Measurements from ENCODE around the gene TLE6. TPM values are rescaled to one million over a fixed set of nuclear protein-coding genes. Genes with fewer than 3 reads are reported as not detected.

TLE6 gene
- total RNA-seq, 1 donor from 2014 or later = not detected

- Histone ChIP-seq H3K27me3 (ENCODE audit: control insufficient read depth, insufficient read depth, low read length) (peaks cover 11% of the 10 kb centered on the region), H3K4me3 (ENCODE audit: low read depth, low read length) (no peak overlapping the region), H3K36me3 (ENCODE audit: control insufficient read depth, insufficient read depth, low read length) (no peaks in the 10 kb centered on the region)
- FAIRE-seq = no peak
- no peak for TF ChIP-seq CTCF (IDR thresholded peaks at IDR 0.05; ENCODE audit: insufficient read depth, low read length, severe bottlenecking)
- no peak for DNase-seq (ENCODE audit: low read depth)
Observed at GRCh38 chr19:3027981-3028304, 50.6 kb downstream of the TLE6 start.

- TF ChIP-seq CTCF (IDR thresholded peaks at IDR 0.05; ENCODE audit: insufficient read depth, low read length, severe bottlenecking) = no peak
- no peaks in the 10 kb centered on the region for H3K36me3 ChIP-seq (ENCODE audit: control insufficient read depth, insufficient read depth, low read length)
- H3K27me3 ChIP-seq (ENCODE audit: control insufficient read depth, insufficient read depth, low read length) = peaks cover 11% of the 10 kb centered on the region
- DNase-seq (ENCODE audit: low read depth) (no peak), FAIRE-seq (no peak)
- H3K4me3 ChIP-seq (ENCODE audit: low read depth, low read length) = peak overlapping the region; percentile 16
Observed at GRCh38 chr19:3028305-3029064, 51.1 kb downstream of the TLE6 start.

- Histone ChIP-seq H3K36me3 (ENCODE audit: control insufficient read depth, insufficient read depth, low read length) (no peaks in the 10 kb centered on the region), H3K4me3 (ENCODE audit: low read depth, low read length) (peak within 1 kb of the TSS; percentile 16), H3K27me3 (ENCODE audit: control insufficient read depth, insufficient read depth, low read length) (peaks cover 11% of the 10 kb centered on the region)
- FAIRE-seq (no peak), DNase-seq (ENCODE audit: low read depth) (no peak)
- TF ChIP-seq CTCF (IDR thresholded peaks at IDR 0.05; ENCODE audit: insufficient read depth, low read length, severe bottlenecking) = no peak
Observed at GRCh38 chr19:3029065-3029923, 51.9 kb downstream of the TLE6 start, which contains the start of gene TLE2. TSS of gene TLE2 (minus strand) at chr19:3029280. CDS start at chr19:3028904, 376 bp downstream.

- H3K4me3 ChIP-seq (ENCODE audit: low read depth, low read length) = no peak overlapping the region
- peaks cover 11% of the 10 kb centered on the region for H3K27me3 ChIP-seq (ENCODE audit: control insufficient read depth, insufficient read depth, low read length)
- no peak for FAIRE-seq
- no peaks in the 10 kb centered on the region for H3K36me3 ChIP-seq (ENCODE audit: control insufficient read depth, insufficient read depth, low read length)
- no peak for DNase-seq (ENCODE audit: low read depth)
- no peak for TF ChIP-seq CTCF (IDR thresholded peaks at IDR 0.05; ENCODE audit: insufficient read depth, low read length, severe bottlenecking)
Observed at GRCh38 chr19:3031607-3031867, 54.2 kb downstream of the TLE6 start.

- FAIRE-seq (peak; percentile 13), DNase-seq (ENCODE audit: low read depth) (no peak)
- no peak for TF ChIP-seq CTCF (IDR thresholded peaks at IDR 0.05; ENCODE audit: insufficient read depth, low read length, severe bottlenecking)
- H3K4me3 ChIP-seq (ENCODE audit: low read depth, low read length) = no peak overlapping the region
- H3K36me3 ChIP-seq (ENCODE audit: control insufficient read depth, insufficient read depth, low read length) = no peaks in the 10 kb centered on the region
- H3K27me3 ChIP-seq (ENCODE audit: control insufficient read depth, insufficient read depth, low read length) = peaks cover 6% of the 10 kb centered on the region
Observed at GRCh38 chr19:3033595-3034405, 56.4 kb downstream of the TLE6 start.

All from bronchial epithelial cell (primary cell).